GM19240 (cell line): ENCODE results near the gene RAB37.

ENCODE experiments used
- DNase-seq: peaks from one replicate; pipeline ENCODE4 v3.0.0; 2011; ENCODE audit warnings: low spot score; ENCODE audit not compliant: insufficient read length

The RAB37 gene

GRCh38 chr17:74776990-74777389 is 39.9 kb downstream of the RAB37 start:
- DNase-seq = no peak

- DNase-seq = no peak
Measured at GRCh38 chr17:74777901-74778515, 41.0 kb downstream of the RAB37 start.

GRCh38 chr17:74778960-74779359 is 41.9 kb downstream of the RAB37 start:
- no peak for DNase-seq

GRCh38 chr17:74779501-74779900 is 42.4 kb downstream of the RAB37 start:
- DNase-seq = no peak

GRCh38 chr17:74779948-74780400 is 42.9 kb downstream of the RAB37 start:
- DNase-seq = peak; percentile 64

GRCh38 chr17:74780443-74781238 is 43.6 kb downstream of the RAB37 start:
- peak; percentile 33 for DNase-seq

- DNase-seq = no peak
Measured at GRCh38 chr17:74782571-74782970, 45.5 kb downstream of the RAB37 start.

GRCh38 chr17:74784125-74784810 is 47.2 kb downstream of the RAB37 start:
- DNase-seq = no peak

GRCh38 chr17:74785096-74785980 is 48.3 kb downstream of the RAB37 start:
- DNase-seq = no peak

GRCh38 chr17:74785981-74786360 is 48.9 kb downstream of the RAB37 start:
- DNase-seq = no peak

GRCh38 chr17:74786431-74787055 is 49.5 kb downstream of the RAB37 start:
- DNase-seq = no peak

- no peak for DNase-seq
Measured at GRCh38 chr17:74790161-74791058, 53.4 kb downstream of the RAB37 start.

- DNase-seq = no peak
Measured at GRCh38 chr17:74792586-74793105, 55.6 kb downstream of the RAB37 start.

- no peak for DNase-seq
Measured at GRCh38 chr17:74795327-74796020, 58.4 kb downstream of the RAB37 start.

- no peak for DNase-seq
Measured at GRCh38 chr17:74796211-74796610, 59.2 kb downstream of the RAB37 start.

- DNase-seq = no peak
Measured at GRCh38 chr17:74796866-74797265, 59.8 kb downstream of the RAB37 start.
